ENCODE results near the gene HOXA13.

Gene HOXA13

GRCh38 chr7:27199849-27200760, at the start of gene HOXA13:
Gene HOXA13, minus strand, starts transcription at chr7:27200091. Its CDS starts 14 bp downstream, at chr7:27200077.
- DNase-seq: no peak

- DNase-seq: no peak
Measured at GRCh38 chr7:27248911-27249723, 49.2 kb upstream of the HOXA13 start.

- DNase-seq: no peak
Measured at GRCh38 chr7:27248427-27248806, 48.5 kb upstream of the HOXA13 start.

- DNase-seq: no peak
Measured at GRCh38 chr7:27247452-27248426, 47.8 kb upstream of the HOXA13 start.

- no peak for DNase-seq
Measured at GRCh38 chr7:27247000-27247399, 47.1 kb upstream of the HOXA13 start.

GRCh38 chr7:27245798-27246691, 46.2 kb upstream of the HOXA13 start:
- DNase-seq: no peak

GRCh38 chr7:27245124-27245797, 45.4 kb upstream of the HOXA13 start:
- no peak for DNase-seq

GRCh38 chr7:27244488-27245123, 44.7 kb upstream of the HOXA13 start:
- no peak for DNase-seq

- DNase-seq: no peak
Measured at GRCh38 chr7:27243340-27244163, 43.7 kb upstream of the HOXA13 start.

- no peak for DNase-seq
Measured at GRCh38 chr7:27242555-27243339, 42.9 kb upstream of the HOXA13 start, which contains the start of gene EVX1. Gene EVX1, plus strand, starts transcription at chr7:27242802. Its CDS starts 229 bp downstream, at chr7:27243031.

GRCh38 chr7:27242154-27242553, 42.3 kb upstream of the HOXA13 start:
- no peak for DNase-seq

- DNase-seq: no peak
Measured at GRCh38 chr7:27241189-27242056, 41.5 kb upstream of the HOXA13 start.

- DNase-seq: no peak
Measured at GRCh38 chr7:27240015-27240731, 40.3 kb upstream of the HOXA13 start.

- DNase-seq: no peak
Measured at GRCh38 chr7:27239387-27240014, 39.6 kb upstream of the HOXA13 start.

- DNase-seq: no peak
Measured at GRCh38 chr7:27238979-27239386, 39.1 kb upstream of the HOXA13 start.

Data from anterior cingulate cortex (tissue), 58 donors.